Transverse colon (tissue), 4 donors: ENCODE results near the gene TMEM131L. TPM values are rescaled to one million over a fixed set of nuclear protein-coding genes. Genes with fewer than 3 reads are reported as not detected.
A peak's percentile ranks its signal among the peaks of the same experiment; 100 is the strongest.

Experiments used
- DNase-seq: peaks from one replicate; pipeline ENCODE4 v3.0.0-alpha.2; 2019
- H3K27ac ChIP-seq, 4 donors: fragments of 200-600 bp; sonication (generic); 2 replicates each; pipeline ENCODE4 v1.5.1; 2016 to 2018; ENCODE audit warnings: inconsistent platforms in 4 of 4
- H3K27me3 ChIP-seq: fragments of 200-600 bp; sonication (generic); 2 replicates; pipeline ENCODE4 v1.5.1; 2017; ENCODE audit warnings: inconsistent platforms
- H3K36me3 ChIP-seq, 4 donors: fragments of 200-600 bp; sonication (generic); 2 replicates each; pipeline ENCODE4 v1.5.1; 2017 to 2019; ENCODE audit warnings: inconsistent platforms in 4 of 4
- H3K4me1 ChIP-seq, 4 donors: fragments of 200-600 bp; sonication (generic); 2 replicates each; pipeline ENCODE4 v1.5.1; 2017 to 2020; ENCODE audit warnings: inconsistent platforms in 4 of 4
- H3K4me3 ChIP-seq, 4 donors: fragments of 200-600 bp; sonication (generic); 1 replicate in 1 of 4; 2 replicates in 3 of 4; pipeline versions ENCODE4 v1.5.1 to v1.6.1; 2017 to 2019; ENCODE audit warnings: inconsistent platforms in 4 of 4
- H3K9me3 ChIP-seq, 2 donors: fragments of 200-600 bp; sonication (generic); 2 replicates each; pipeline ENCODE4 v1.5.1; 2017 to 2019; ENCODE audit warnings: inconsistent platforms in 2 of 2
- CTCF ChIP-seq, 5 experiments: fragments of 200-600 bp in 3 of 5; fragments of 450-650 bp in 2 of 5; sonication (generic) in 3 of 5; IDR thresholded peaks; 1 replicate in 2 of 5; 2 replicates in 3 of 5; pipeline ENCODE4 v1.5.1; 2016 to 2017; ENCODE audit warnings: antibody characterized with exemption in 5 of 5, inconsistent platforms in 3 of 5, mild to moderate bottlenecking in 2 of 5, moderate library complexity in 1 of 5
- EP300 ChIP-seq: sonication (generic); formaldehyde crosslinking; IDR thresholded peaks from one replicate; pipeline ENCODE4 v1.6.1; 2017; ENCODE audit warnings: antibody characterized with exemption, low read depth
- POLR2A ChIP-seq: fragments of 450-650 bp; IDR thresholded peaks from one replicate; pipeline ENCODE4 v1.6.1; 2016; ENCODE audit warnings: antibody characterized with exemption, mild to moderate bottlenecking, moderate library complexity
- POLR2AphosphoS5 ChIP-seq, 3 donors: sonication (generic); formaldehyde crosslinking; IDR thresholded peaks; one replicate each; pipeline ENCODE4 v1.6.1; 2016; ENCODE audit warnings: antibody characterized with exemption in 3 of 3
- WGBS, 2 donors: methylation state at CpG; one replicate each; pipeline ENCODE4 v1.1.5; 2018; ENCODE audit warnings: low coverage in 1 of 2; 5-methylcytosine and 5-hydroxymethylcytosine counted together
- in situ Hi-C, 4 donors: fragments of 200-750 bp; cut with MboI; loops; one replicate each; pipeline versions ENCODE4 v1.15.0 to v1.15.1; 2017; ENCODE audit warnings: low sequenced_read_pairs in 3 of 4, low pct_ligation_motif_present in 1 of 4, low pct_unique_long_range_greater_than_20kb in 1 of 4
- intact Hi-C: fragments of 100-400 bp; cut with DNase I; formaldehyde crosslinking; loops from one replicate; pipeline ENCODE4 v1.15.1; 2023; ENCODE audit warnings: low total_unique reads
- total RNA-seq, 4 donors: library from RNA; depleted of rRNA; stranded (reverse); fragments of >200 nt; gene quantifications; one replicate each; pipeline ENCODE4 v1.1.0, GENCODE V29; 2016

TMEM131L gene
- total RNA-seq, 4 donors from 2014 or later, result 5.2 to 14.8 (median 8.3) TPM

GRCh38 chr4:153535772-153536513, 69.8 kb downstream of the TMEM131L start:
- H3K36me3 ChIP-seq, result no peaks in the 10 kb centered on the region
- WGBS, 2 donors, result 50 to 55% methylated on average over 7 of the region's 7 CpGs
- intact Hi-C loops (no loop called here), in situ Hi-C loops (no loop called here)
- H3K4me3 ChIP-seq, result no peak overlapping the region
- TF ChIP-seq POLR2A (no peak), CTCF (IDR thresholded peaks at IDR 0.05) (no peak), EP300 (no peak), POLR2AphosphoS5 (IDR thresholded peaks at IDR 0.05) (no peak)
- H3K4me1 ChIP-seq, result peaks cover 5 to 47% (median 12%) of the 10 kb centered on the region in 4 donors
- H3K27me3 ChIP-seq, result no peaks in the 10 kb centered on the region
- H3K27ac ChIP-seq, result no peak overlapping the region
- no peaks in the 10 kb centered on the region for H3K9me3 ChIP-seq
- no peak for DNase-seq

- Histone ChIP-seq H3K9me3 (no peaks in the 10 kb centered on the region), H3K27me3 (no peaks in the 10 kb centered on the region), H3K4me1 (peaks cover 2 to 35% (median 6%) of the 10 kb centered on the region in 4 donors), H3K27ac (no peak overlapping the region), H3K36me3 (no peaks in the 10 kb centered on the region), H3K4me3 (no peak overlapping the region)
- in situ Hi-C loops (no loop called here), intact Hi-C loops (no loop called here)
- DNase-seq, result no peak
- TF ChIP-seq CTCF (IDR thresholded peaks at IDR 0.05), result no peak
- TF ChIP-seq POLR2A, result no peak
- TF ChIP-seq EP300, result no peak
- TF ChIP-seq POLR2AphosphoS5 (IDR thresholded peaks at IDR 0.05), result no peak
- WGBS, 2 donors, result 81 to 88% methylated on average over 6 of the region's 6 CpGs
Measured at GRCh38 chr4:153537493-153537960, 71.4 kb downstream of the TMEM131L start.

- in situ Hi-C loops, result no loop called here
- H3K27me3 ChIP-seq, result no peaks in the 10 kb centered on the region
- peak overlapping the region; percentile 14 to 52 (median 50) for H3K27ac ChIP-seq
- intact Hi-C loops, result no loop called here
- peaks cover 0 to 24% (median 0%) of the 10 kb centered on the region in 4 donors for H3K4me1 ChIP-seq
- no peak for DNase-seq
- H3K9me3 ChIP-seq, result no peaks in the 10 kb centered on the region
- H3K4me3 ChIP-seq, result peak overlapping the region in 2 of 4 donors; percentile 12 to 36
- 63 to 67% methylated on average over 3 to 17 of the region's 17 CpGs for WGBS, 2 donors
- H3K36me3 ChIP-seq, result no peaks in the 10 kb centered on the region
- no peak for TF ChIP-seq EP300
- no peak for TF ChIP-seq POLR2A
- no peak for TF ChIP-seq CTCF (IDR thresholded peaks at IDR 0.05)
- TF ChIP-seq POLR2AphosphoS5 (IDR thresholded peaks at IDR 0.05), result no peak
Measured at GRCh38 chr4:153538487-153539357, 72.6 kb downstream of the TMEM131L start.

GRCh38 chr4:153539422-153539821, 73.3 kb downstream of the TMEM131L start:
- Histone ChIP-seq H3K27me3 (no peaks in the 10 kb centered on the region), H3K27ac (peak overlapping the region in 1 of 4 donors; percentile 50), H3K9me3 (no peaks in the 10 kb centered on the region), H3K36me3 (no peaks in the 10 kb centered on the region), H3K4me3 (no peak overlapping the region), H3K4me1 (peaks cover 0 to 24% (median 0%) of the 10 kb centered on the region in 4 donors)
- intact Hi-C loops, result no loop called here
- in situ Hi-C loops, result no loop called here
- WGBS, 2 donors, result 76 to 91% methylated on average over 3 of the region's 3 CpGs
- TF ChIP-seq POLR2A (no peak), POLR2AphosphoS5 (IDR thresholded peaks at IDR 0.05) (no peak), CTCF (IDR thresholded peaks at IDR 0.05) (no peak), EP300 (no peak)
- no peak for DNase-seq
